Measurements from ENCODE around the gene TSKS. TPM values are rescaled to one million over a fixed set of nuclear protein-coding genes. Genes with fewer than 3 reads are reported as not detected.
"Not testable (repeated sequence)": the region's sequence is repeated elsewhere in the genome, so short reads cannot be mapped to it uniquely, and the experiment has no call there.

The TSKS gene
- total RNA-seq, 1 donor from 2014 or later, result not detected

- H3K4me1 Mint-ChIP-seq (ENCODE audit: unreplicated experiment), result no peaks in the 10 kb centered on the region
- H3K4me3 Mint-ChIP-seq, result no peak overlapping the region
- no peak for TF ChIP-seq CTCF (conservative IDR thresholded peaks at IDR 0.05)
- H3K9me3 Mint-ChIP-seq, result no peaks in the 10 kb centered on the region
- H3K36me3 Mint-ChIP-seq, result no peaks in the 10 kb centered on the region
- H3K27ac Mint-ChIP-seq, result no peak overlapping the region
- no peak for DNase-seq (ENCODE audit: extremely low spot score, unreplicated experiment)
- no peaks in the 10 kb centered on the region for H3K27me3 Mint-ChIP-seq
These were observed 32.9 kb downstream of the TSKS start for GRCh38 chr19:49730166-49730565.

GRCh38 chr19:49727217-49728030, 35.7 kb downstream of the TSKS start:
- no peaks in the 10 kb centered on the region for H3K27me3 Mint-ChIP-seq
- TF ChIP-seq CTCF (conservative IDR thresholded peaks at IDR 0.05), result no peak
- no peaks in the 10 kb centered on the region for H3K36me3 Mint-ChIP-seq
- no peaks in the 10 kb centered on the region for H3K4me1 Mint-ChIP-seq (ENCODE audit: unreplicated experiment)
- DNase-seq (ENCODE audit: extremely low spot score, unreplicated experiment), result no peak
- no peak overlapping the region for H3K27ac Mint-ChIP-seq
- no peak overlapping the region for H3K4me3 Mint-ChIP-seq
- H3K9me3 Mint-ChIP-seq, result no peaks in the 10 kb centered on the region

GRCh38 chr19:49719420-49719819, 43.7 kb downstream of the TSKS start:
- H3K27ac Mint-ChIP-seq; H3K4me1 Mint-ChIP-seq (ENCODE audit: unreplicated experiment); H3K4me3 Mint-ChIP-seq: not testable (repeated sequence)

GRCh38 chr19:49718991-49719390, 44.1 kb downstream of the TSKS start:
- peaks cover 5% of the 10 kb centered on the region for H3K4me1 Mint-ChIP-seq (ENCODE audit: unreplicated experiment)
- H3K36me3 Mint-ChIP-seq, result peaks cover 4% of the 10 kb centered on the region
- H3K9me3 Mint-ChIP-seq, result no peaks in the 10 kb centered on the region
- no peak overlapping the region for H3K4me3 Mint-ChIP-seq
- DNase-seq (ENCODE audit: extremely low spot score, unreplicated experiment), result no peak
- H3K27me3 Mint-ChIP-seq, result no peaks in the 10 kb centered on the region
- no peak for TF ChIP-seq CTCF (conservative IDR thresholded peaks at IDR 0.05)
- H3K27ac Mint-ChIP-seq, result no peak overlapping the region

More at GRCh38 chr19:49719420-49719819, 43.7 kb downstream of the TSKS start:
- not testable (repeated sequence) for H3K9me3 Mint-ChIP-seq; H3K27me3 Mint-ChIP-seq; DNase-seq (ENCODE audit: extremely low spot score, unreplicated experiment); H3K36me3 Mint-ChIP-seq

GRCh38 chr19:49718511-49718910, 44.6 kb downstream of the TSKS start:
- DNase-seq (ENCODE audit: extremely low spot score, unreplicated experiment), result no peak
- Mint-ChIP-seq H3K27ac (no peak overlapping the region), H3K27me3 (no peaks in the 10 kb centered on the region), H3K36me3 (peaks cover 4% of the 10 kb centered on the region), H3K4me1 (ENCODE audit: unreplicated experiment) (peaks cover 5% of the 10 kb centered on the region), H3K4me3 (no peak overlapping the region), H3K9me3 (no peaks in the 10 kb centered on the region)
- TF ChIP-seq CTCF (conservative IDR thresholded peaks at IDR 0.05), result no peak

- DNase-seq (ENCODE audit: extremely low spot score, unreplicated experiment), result no peak
- H3K27me3 Mint-ChIP-seq, result no peaks in the 10 kb centered on the region
- no peak for TF ChIP-seq CTCF (conservative IDR thresholded peaks at IDR 0.05)
- peaks cover 5% of the 10 kb centered on the region for H3K4me1 Mint-ChIP-seq (ENCODE audit: unreplicated experiment)
- no peaks in the 10 kb centered on the region for H3K9me3 Mint-ChIP-seq
- H3K36me3 Mint-ChIP-seq, result peaks cover 4% of the 10 kb centered on the region
- H3K4me3 Mint-ChIP-seq, result no peak overlapping the region
- H3K27ac Mint-ChIP-seq, result no peak overlapping the region
These were observed 47.0 kb downstream of the TSKS start for GRCh38 chr19:49716154-49716553.

All from type B pancreatic cell (in vitro differentiated cells).